ENCODE data around the gene CA5A.

DNA sequence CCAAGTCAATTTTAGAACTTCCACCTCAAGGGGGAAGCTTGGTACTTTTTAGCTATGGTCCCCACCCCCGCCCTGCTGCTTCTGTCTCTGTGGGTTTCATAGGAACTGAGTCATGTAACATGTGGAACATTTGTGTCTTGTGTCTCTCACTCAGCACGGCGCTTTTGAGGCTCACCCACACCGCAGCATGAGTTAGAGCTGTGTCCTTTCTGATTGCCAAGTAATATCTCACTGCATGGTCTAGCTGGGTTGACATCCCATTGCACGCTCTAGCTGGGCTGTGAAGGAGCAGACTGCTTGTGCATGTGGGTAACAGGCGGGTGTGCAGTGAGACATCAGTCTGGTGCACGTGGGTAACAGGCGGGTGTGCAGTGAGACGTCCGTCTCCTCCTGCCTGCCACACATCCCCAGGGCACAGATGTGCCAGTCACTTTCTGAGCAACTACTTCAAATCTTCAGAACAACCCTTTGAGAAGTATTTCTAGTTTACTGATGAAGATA, 40.6 kb downstream of the CA5A start:
- no peak for TF ChIP-seq EHMT2 (IDR thresholded peaks at IDR 0.05; ENCODE audit: low read depth)
- TF ChIP-seq POLR2A (IDR thresholded peaks at IDR 0.05; ENCODE audit: low read length), result no peak
- TF ChIP-seq, protein P1, sequence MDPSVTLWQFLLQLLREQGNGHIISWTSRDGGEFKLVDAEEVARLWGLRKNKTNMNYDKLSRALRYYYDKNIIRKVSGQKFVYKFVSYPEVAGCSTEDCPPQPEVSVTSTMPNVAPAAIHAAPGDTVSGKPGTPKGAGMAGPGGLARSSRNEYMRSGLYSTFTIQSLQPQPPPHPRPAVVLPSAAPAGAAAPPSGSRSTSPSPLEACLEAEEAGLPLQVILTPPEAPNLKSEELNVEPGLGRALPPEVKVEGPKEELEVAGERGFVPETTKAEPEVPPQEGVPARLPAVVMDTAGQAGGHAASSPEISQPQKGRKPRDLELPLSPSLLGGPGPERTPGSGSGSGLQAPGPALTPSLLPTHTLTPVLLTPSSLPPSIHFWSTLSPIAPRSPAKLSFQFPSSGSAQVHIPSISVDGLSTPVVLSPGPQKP (IDR thresholded peaks at IDR 0.05; ENCODE audit: low read depth, low read length), result no peak
- TF ChIP-seq NR3C1 (IDR thresholded peaks at IDR 0.05), result no peak
- no peak for TF ChIP-seq CTCF (IDR thresholded peaks at IDR 0.05)

Data from A549 (cell line).